Embryonic facial prominence (tissue), 1 donor: ENCODE measurements around the gene ZMIZ1.
A peak's percentile ranks its signal among the peaks of the same experiment; 100 is the strongest.

ENCODE experiments used
- DNase-seq: peaks from one replicate; pipeline ENCODE4 v3.0.0-alpha.2; 2016; ENCODE audit errors: extremely low spot score

Gene ZMIZ1

DNA sequence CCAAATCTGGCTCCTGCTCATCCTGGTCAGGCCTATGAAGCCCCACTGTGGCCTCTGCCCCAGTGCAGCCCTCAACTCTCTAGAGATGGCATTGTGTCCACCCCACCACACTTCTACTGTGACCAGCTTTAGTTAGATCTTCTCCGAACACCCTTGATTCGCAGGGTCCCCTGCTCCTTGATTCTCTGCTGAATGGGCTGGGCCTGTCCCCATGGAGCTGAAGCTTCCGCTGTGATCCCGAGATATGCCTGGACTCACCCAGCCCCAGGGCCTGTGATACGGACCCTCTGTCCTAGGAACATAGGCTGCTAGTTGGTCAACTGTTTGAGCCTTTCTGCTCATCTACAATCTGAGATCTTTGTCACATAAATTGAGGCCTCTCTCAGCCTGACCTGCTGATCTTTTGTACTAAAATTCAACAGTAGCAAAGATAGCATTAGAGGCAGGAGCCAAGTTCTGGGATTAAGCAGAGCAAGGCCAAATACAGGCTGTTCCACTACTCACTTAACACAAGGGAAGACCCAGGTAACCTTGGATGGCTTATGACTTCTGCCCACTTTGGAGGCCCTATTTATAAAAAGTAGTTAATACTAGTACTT lies 272.0 kb downstream of the ZMIZ1 start:
- no peak for DNase-seq

DNA sequence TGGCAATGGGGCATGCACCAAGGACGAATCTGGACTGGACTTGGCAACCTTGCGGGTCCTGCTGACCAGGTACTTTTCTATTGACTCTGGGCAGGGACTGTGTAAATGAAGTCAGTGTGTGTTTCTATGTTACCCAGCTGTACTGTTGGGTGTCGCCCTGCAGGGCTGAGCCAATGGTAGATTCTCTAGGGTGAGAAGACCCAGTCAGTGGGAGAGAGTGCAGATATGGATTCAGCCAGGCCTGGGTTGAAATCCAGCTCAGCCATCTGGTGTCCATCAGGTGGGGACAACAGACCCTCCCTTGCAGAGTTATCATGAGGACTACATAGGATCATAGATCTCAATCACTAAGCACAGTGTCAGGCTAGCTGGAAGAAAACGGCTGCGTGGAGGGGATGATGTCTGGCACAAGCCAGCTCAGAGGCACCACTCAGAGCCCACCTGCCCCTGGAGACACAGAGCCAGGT lies 273.6 kb downstream of the ZMIZ1 start:
- DNase-seq: no peak

DNA sequence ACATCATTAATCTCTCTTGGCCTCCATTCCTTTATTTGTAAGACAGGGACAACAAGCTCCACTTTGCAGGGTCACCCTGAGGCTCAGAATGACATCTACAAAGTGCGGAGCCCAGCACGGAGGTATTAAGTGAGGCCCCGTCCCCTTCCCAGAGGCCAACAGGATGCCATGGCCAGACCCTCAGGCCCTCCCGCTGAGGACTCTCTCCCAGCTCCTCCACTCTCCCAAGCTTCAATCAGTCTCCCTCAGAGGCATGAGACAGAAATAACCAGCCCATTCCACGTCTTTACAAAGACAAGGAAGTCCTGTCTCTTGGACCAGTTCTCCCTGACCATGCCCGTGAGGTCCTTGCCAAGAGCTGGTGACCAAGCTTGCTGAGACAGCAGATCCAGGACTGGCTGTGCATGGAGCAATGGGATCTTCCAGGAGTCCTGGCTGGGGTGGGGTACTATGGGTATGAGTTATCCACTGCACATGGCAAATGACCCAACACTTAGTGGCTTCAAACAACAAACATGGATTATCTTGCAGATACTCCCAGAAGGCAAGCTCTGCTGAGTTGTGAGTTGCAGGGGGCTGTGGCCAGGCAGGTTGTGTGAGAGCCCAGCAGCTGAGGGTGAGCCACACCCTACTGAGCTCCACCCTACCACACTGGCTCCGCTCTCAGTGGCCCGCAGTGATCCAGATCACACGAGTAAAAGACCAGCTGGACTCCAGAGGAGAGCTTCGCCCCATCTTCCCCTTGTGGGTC lies 274.2 kb downstream of the ZMIZ1 start:
- no peak for DNase-seq

DNA sequence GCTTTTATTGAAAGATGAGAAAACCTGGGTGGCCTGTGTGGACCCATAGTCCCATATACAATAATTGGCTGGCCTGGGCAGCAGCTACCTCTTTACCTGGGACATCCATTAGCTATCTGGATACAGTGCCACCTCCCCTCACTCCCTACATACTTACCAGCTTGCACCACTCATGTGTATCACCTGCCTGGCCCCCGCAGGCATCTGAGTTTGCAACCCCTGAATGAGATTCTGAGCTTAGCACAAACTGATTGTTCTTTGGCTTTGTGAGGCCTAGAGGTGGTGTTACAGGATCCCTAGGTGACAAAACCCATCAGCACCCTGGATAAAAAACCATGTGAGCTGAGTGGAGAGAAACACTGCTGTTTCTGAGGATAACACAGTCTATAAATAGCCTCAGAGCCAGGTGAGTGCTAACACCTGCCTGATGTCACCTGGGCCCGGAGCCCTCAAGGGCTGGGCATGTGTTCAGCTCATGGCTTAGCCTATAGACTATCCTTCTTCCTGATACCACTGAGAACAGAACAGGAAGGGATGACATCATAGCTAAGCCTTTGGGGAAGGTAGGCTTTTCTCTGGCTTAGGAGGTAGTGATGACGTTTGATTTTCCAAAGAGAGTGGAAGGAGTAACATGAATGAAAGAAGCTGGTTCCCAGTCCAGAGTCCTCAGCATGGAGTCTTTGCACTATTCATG lies 275.9 kb downstream of the ZMIZ1 start:
- no peak for DNase-seq

DNA sequence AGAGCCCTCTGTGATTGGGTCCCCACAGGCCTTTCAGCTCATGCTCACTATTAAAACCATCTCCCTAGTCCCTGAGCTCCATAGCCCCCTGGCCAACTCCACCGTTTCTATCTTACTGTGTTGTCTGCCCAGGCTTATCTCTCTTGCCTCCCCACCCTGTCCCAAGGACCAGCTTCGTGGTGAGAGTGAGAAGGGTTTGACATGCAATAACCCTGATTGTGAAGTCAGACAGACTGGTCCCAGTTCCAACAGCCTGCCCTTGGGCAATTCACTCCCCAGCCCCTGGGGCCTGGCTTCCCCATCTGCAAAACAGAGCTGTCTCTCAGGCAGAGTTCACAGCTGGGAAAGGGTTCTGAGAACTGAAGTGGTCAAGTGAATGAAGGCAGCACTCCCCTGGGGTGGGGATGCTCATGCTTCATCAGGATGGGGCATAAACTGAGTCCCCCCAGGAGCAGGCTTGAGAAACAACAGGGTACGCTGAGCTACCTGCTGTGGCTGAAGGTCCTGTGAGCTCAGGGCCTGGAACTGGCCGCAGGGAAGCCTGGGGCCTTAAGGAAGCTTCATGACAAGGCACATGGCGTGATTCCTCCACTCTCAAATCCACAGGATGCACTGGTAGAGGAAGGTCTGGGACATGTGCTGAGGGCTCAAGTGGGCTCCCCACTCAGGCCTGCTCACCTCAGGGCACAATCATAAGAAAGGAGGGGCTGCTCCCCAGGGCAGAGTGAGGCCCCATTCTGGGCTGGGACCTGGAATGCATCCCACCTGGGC lies 276.7 kb downstream of the ZMIZ1 start:
- no peak for DNase-seq

DNA sequence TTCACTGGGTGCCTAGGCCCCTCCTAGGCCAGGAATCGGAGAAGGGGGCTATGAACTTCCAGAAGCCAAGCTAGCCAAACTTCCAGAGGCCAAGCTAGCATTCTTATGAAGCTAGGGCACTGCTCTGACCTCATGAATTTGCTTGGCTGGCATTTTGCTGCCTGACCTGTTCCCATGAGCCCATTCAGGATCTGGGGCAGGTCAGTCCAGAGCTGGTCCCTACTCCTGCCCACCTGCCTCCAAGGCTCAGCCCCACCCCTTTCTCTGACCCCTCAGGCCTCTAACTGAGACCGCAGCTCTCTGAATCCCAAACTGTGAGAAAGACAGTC lies 277.2 kb downstream of the ZMIZ1 start:
- DNase-seq: no peak

DNA sequence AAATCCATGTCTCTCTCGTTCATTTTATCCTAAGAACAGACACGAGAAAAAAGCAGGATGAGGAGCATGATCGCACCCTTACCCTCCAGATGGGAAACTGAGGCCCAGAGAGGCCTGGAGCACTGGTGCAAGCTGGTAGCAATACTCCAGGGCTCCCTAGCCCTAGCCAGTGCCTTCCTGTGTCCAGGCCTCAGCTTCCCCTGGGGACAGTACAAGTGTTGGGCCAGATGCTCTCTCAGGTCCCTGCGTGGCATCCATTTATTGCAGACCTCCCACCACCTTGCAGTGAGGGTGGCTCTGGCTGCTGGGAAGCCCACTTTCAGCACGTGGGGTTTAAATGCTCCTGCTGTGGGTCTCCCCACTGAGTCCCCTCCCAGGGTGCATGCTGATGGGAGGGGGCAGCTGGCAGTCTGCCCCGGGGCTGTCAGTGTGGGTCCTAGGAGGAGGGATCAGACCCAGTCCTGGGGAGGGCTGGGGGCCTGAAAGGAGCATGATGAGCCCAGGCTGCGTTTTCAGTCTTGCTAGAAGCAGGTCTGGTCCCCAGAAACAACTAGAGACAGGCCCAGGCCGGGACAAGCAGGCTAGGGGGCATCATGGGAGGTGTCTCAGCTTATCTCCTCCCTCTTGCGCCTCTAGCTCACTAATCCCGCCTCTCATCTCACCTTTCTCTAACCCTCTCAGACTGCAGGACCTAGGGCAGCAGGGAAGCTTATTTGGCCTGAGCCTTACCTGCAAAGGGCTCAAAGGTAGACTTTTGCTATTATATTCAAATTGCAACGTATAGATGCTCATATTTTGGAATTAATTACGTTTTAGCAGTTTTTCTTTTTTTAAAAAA lies 277.8 kb downstream of the ZMIZ1 start:
- no peak for DNase-seq

DNA sequence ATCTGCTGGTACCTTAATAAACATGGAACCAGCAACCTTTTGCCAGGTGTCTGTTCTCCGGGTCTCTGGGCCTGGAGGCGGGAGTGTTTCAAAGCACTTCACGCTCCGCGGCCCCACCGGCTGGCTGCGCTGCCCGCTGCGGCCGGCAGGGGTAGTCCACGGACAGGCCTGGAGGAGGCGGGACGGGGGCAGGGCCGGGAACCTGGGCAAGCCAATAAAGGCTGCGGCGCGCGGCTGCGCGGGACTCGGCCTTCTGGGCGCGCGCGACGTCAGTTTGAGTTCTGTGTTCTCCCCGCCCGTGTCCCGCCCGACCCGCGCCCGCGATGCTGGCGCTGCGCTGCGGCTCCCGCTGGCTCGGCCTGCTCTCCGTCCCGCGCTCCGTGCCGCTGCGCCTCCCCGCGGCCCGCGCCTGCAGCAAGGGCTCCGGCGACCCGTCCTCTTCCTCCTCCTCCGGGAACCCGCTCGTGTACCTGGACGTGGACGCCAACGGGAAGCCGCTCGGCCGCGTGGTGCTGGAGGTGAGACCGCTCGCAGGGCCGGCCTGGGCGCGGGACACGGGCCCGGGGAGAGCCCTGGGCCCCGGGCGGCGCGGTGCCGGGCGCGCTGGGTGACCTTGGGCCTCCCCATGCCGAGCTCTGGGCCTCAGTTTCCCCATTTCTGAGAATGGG lies 278.6 kb downstream of the ZMIZ1 start, which contains the start of gene PPIF:
PPIF (plus strand) TSS at position 244 of the 668 bp plus-strand sequence; CDS start at position 324, 80 bp downstream.
- peak; percentile 81 for DNase-seq

DNA sequence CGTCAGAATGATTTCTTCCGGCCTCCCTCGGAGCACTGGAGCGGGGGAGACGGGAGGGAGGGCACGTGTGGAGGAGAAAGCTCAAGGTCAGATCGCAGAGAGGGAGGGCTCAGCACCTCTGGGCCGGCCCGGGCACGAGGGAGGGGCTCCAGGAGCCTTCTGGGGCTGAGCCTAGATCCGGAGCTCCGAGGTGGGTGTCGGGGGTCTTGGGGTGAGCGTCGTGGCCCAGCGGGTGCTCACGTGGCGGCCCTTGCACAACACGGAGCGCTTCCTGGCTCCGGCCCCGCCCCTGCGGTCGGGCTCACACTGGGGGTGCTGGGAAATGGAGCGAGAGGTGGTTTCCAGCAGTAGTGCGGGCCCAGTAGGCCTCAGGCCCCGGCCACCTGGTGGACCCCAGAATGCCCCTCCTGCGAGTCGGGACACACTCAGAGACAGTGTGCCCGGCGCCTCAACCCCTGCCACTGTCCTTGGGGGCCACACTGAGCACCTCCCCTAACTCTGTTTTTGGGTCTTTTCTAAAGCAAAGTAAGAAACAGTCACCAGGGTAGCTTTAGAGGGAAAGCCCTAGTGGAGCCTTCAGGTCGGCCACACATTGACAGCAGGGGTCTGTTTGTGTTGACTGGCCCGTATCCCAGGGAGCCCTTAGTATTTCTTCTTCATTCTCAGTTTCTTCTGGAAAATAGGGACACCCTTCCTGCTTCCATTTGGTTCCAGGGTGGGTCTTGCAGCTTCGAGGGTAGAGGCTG lies 279.3 kb downstream of the ZMIZ1 start:
- DNase-seq: no peak

DNA sequence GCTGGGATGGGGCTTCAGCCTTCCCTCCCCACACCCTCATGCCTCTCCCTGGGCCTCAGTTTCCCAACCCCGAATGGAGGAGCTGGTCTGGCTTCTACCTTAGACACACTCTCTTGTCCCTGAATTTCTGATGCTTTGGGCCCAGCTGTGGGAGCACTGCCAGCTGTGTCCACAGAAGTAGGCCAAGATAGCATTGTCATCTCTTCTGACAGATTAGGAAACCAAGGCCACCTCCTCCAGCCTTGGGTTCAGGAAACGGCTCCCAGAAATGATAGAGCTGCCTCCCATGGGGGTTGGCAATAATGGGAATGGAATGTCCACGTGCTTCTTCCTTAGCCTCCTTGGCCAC lies 279.8 kb downstream of the ZMIZ1 start:
- DNase-seq: no peak

DNA sequence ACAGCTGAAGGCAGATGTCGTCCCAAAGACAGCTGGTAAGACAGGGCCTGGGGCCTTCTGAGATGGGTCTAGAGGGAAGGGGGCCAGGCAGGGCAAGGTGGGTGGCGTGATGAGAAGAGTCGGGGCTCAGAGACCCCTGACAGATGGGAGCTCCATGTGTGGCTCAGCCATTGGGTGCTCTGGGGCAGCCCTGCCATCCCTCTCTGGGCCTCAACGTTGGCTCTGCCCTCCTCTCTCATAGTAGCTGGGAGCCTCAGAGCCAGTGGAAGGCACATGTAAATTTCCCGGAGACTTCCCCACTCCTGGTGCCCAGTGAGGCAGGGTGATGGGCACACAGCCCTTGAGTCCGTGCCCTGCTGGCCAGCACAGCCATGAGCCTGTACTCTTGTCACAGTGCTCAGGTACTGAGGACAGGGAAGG lies 280.3 kb downstream of the ZMIZ1 start:
- DNase-seq: no peak

DNA sequence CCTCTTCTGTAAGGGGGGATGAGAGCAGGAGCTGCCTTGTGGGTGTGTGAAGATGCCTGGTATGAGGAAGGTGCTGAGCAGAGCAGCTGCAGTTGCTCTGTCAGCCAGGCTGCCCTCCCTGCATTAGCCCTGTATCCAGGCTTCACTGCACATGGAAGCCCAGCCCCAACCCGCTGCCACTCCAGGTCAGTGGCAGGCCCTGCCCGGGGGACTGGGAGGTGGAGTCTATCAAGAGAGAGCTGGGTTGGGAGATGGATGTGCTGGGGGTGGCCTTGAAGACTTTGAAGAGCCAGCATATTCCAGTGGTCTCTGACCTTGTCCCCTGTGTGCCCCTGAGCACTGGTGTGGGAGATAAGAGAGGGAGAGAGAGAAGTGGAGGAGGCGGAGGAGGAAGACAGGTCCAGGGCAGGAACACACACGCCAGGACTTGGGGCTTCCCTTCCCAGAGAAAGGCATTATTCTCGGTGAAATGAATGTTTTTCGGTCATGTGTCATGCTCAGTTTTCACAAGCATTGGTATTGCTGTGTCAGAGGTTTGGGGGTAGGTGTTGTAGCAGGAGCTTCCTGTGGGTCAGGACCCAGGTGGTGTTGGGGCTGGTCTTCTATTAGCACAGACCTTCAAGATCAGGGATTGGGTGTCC lies 281.1 kb downstream of the ZMIZ1 start:
- DNase-seq: no peak

DNA sequence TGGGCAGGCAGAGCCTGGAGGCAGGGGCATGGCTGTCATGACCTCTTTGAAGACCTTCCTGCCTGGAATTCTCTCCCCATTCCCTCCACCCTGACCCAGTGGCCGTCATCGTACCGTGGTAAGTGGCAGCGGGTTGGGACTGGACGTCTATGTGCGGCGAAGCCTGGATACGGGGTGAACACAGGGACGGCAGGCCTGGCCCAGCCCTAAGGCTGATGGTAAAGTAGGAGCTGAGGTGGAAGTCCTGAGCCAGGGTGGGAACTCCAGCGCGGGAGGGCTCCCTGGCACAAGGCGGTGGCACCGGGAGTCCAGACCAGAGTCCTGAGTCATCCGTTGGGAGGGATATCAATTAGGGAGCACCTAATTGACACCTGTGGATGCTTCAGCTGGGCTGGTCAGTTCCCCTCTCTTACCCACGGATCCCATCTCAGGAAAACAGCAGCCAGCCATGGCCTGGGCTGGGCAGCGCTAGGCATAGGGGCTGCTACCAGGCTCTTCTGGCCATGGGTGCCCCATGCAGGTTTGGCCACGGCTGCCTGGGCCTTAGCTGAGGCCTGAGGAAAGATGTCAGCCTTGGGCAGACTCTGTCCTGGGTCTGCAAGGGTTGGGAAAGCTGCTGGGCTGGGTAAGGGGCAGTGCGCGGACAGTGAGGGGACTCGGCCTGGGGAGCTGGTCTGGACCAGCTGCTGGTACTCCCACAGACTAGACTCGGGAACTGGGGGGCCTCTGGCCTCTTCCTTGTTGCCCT lies 281.8 kb downstream of the ZMIZ1 start:
- no peak for DNase-seq

DNA sequence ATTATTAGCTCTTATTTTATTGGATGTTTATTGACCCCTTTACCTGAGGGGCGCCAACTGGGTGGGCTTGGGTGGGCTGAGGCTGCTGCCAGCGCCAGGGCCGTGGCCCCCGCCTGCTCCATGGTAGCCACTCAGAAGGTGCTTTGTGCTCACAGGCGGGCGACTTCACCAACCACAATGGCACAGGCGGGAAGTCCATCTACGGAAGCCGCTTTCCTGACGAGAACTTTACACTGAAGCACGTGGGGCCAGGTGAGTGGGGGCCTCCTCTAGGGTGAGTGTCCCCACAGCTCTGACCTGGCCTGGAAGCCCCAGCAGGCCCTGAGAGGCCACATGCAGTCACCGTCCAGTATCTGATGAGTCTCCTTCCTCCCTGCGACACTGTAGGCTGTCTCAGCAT lies 282.6 kb downstream of the ZMIZ1 start:
- no peak for DNase-seq

DNA sequence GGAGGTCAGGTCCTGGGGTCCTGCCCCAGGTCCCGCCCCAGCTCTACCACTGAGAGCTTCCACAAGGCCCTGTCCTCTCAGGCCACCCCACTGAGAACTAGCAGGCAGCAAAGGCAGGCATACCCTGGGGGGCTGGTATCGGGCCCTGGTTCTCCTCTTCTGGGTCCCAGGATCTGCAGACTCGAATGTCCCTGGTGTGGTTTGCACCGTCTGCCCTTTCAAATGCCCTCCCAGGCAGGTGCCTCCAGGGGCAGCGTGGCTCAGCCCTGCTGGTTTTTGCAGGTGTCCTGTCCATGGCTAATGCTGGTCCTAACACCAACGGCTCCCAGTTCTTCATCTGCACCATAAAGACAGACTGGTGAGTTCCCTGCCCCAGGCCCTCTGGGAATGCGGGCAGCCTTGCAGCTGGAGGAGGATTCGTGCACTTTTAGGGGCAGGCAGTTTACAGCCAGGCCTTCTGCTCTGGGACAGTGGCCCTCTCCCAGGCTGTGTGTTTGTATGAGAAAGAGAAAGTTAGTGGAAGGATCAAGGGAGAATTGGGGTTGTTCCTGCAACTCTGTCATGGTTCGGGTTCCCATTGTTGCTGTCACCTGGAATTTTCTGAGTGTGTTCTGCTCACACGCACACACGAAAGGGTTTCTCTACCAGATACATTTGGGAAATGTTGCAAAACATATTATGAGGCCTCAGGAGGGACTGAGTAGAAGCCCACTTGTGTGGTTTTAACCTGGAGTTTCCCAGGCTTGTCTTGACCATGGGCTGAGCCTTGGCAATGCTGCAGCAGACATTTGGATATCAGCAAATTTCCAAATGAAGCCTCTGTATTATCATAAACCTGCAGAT lies 283.5 kb downstream of the ZMIZ1 start:
- no peak for DNase-seq

DNA sequence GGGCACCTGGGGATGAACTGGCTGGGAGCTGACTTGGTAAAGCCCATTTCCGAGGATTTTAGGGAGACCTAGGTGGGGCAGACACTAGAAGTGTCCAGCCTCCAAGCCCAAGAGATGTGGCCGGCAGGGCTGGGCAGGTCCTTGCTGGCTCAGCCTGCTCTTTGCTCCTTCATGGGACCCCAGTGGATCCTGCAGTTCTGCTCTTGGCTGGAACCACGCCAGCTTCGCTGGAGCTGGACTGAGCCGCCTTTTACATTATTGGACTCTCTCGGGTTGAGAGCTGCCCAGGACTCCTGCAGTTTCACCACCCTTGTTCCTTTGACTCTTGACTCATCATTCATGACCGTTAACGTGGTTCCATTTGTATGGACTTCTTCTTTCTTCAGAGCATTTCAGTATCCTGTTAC lies 284.2 kb downstream of the ZMIZ1 start:
- DNase-seq: no peak

DNA sequence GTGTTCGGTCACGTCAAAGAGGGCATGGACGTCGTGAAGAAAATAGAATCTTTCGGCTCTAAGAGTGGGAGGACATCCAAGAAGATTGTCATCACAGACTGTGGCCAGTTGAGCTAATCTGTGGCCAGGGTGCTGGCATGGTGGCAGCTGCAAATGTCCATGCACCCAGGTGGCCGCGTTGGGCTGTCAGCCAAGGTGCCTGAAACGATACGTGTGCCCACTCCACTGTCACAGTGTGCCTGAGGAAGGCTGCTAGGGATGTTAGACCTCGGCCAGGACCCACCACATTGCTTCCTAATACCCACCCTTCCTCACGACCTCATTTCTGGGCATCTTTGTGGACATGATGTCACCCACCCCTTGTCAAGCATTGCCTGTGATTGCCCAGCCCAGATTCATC lies 285.0 kb downstream of the ZMIZ1 start:
- DNase-seq: no peak

DNA sequence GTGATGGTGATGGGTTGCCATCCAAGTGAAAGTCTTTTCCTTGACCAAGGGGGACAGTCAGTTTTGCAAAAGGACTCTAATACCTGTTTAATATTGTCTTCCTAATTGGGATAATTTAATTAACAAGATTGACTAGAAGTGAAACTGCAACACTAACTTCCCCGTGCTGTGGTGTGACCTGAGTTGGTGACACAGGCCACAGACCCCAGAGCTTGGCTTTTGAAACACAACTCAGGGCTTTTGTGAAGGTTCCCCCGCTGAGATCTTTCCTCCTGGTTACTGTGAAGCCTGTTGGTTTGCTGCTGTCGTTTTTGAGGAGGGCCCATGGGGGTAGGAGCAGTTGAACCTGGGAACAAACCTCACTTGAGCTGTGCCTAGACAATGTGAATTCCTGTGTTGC lies 285.4 kb downstream of the ZMIZ1 start:
- no peak for DNase-seq
